Activated gamma-delta T cell treated with Interleukin-2 at 50 U/mL for 16 hours (primary cell): ENCODE data around the gene OR51B6.
"Not testable (repeated sequence)": the region's sequence is repeated elsewhere in the genome, so short reads cannot be mapped to it uniquely, and the experiment has no call there.

ENCODE experiments used
- DNase-seq: peaks from one replicate; pipeline ENCODE4 v3.0.0-alpha.2; 2020

OR51B6 gene

GRCh38 chr11:5351208-5351607 lies at the start of gene OR51B6:
TSS of gene OR51B6 (plus strand) at chr11:5351508. CDS start at chr11:5351508, 0 bp downstream.
- DNase-seq = no peak

DNA sequence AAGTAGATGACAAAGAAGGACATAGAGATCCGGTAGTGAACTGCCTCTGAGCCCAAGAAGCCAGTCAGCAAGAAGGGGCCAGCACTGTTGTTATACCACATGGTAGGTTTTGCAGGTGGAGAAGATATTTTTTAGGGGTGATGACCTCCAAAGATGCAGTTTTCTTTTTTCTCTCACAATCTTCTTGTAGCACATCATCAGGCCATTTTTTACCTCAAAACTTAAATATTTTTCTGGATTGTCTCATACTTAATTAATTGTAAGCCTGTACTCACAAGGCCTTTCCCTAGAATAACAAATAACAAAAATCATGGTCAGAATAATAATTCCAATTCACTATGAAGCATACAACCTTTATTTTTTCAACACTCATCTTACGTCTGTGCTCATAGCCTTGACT lies 49.5 kb upstream of the OR51B6 start, which contains the start of gene OR51B4:
TSS of gene OR51B4 (minus strand) at position 101 of the 400 bp plus-strand sequence. CDS start at position 101, 0 bp downstream.
- no peak for DNase-seq

GRCh38 chr11:5303626-5304025 lies 47.7 kb upstream of the OR51B6 start:
- DNase-seq = no peak

DNA sequence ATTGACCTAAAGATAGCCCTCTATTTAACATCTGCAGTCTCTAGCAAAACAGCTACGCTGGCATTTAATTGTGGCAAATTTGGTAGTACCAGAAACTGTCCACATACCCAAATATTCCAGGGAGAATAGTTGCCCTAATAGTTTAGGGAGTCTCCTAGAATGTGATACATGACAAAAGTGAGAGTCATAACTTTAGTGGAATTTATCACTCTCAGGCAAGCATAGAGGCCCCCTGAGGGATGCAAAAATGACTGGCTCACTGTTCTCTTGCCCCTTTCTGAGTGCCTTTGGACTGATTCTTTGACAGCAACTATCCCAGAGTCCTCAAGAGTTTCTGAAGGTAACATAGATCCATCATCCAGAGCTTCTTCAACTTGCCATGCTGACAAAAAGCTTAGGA lies 47.3 kb upstream of the OR51B6 start:
- DNase-seq = no peak

DNA sequence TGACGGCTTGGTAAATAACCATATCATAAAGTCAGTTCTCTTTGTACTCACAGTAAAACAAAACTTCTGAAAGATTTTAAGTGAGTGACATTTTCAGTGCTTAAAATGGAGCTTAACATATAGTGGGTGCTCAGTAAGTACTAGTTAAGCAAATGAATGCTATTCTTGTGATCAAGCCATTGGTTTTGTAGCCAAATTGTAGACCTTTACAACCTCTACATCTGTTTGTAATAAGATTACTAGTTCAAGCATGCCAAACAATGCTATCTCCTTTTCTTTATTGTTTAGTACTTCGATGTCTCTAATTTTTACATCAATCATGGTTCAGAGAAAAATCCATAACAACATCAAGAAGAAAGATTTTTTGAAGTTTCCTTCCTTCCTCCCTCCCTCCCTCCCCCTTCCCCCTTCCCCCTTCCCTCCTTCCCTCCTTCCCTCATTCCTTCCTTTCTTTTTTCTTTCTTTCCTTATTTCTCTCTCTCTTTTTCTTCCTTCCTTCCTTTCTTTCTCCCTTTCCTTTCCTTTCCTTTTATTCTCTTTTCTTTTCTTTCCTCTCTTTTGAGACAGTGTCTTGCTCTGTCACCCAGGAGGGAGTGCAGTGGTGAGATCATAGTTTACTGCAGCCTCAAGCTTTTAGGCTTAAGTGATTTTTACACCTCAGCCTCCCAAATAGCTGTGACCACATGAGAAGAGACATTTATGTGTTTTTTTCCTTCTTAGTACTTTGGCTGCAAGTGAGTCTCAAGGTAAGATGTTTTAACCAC lies 43.9 kb upstream of the OR51B6 start:
- no peak for DNase-seq

- no peak for DNase-seq
These were observed 40.9 kb upstream of the OR51B6 start for GRCh38 chr11:5310423-5310822.

- DNase-seq = not testable (repeated sequence)
These were observed 37.8 kb upstream of the OR51B6 start for GRCh38 chr11:5313326-5314023.

- no peak for DNase-seq
These were observed 34.0 kb upstream of the OR51B6 start for GRCh38 chr11:5317292-5317691.

- no peak for DNase-seq
These were observed 27.1 kb upstream of the OR51B6 start, which contains the start of gene OR51B2 for GRCh38 chr11:5324197-5324596. TSS of gene OR51B2 (minus strand) at chr11:5324297. CDS start at chr11:5324297, 0 bp downstream.

GRCh38 chr11:5335170-5335569 lies 16.1 kb upstream of the OR51B6 start:
- DNase-seq = no peak

GRCh38 chr11:5336331-5336730 lies 15.0 kb upstream of the OR51B6 start:
- no peak for DNase-seq

GRCh38 chr11:5337253-5337652 lies 14.1 kb upstream of the OR51B6 start:
- DNase-seq = not testable (repeated sequence)

DNA sequence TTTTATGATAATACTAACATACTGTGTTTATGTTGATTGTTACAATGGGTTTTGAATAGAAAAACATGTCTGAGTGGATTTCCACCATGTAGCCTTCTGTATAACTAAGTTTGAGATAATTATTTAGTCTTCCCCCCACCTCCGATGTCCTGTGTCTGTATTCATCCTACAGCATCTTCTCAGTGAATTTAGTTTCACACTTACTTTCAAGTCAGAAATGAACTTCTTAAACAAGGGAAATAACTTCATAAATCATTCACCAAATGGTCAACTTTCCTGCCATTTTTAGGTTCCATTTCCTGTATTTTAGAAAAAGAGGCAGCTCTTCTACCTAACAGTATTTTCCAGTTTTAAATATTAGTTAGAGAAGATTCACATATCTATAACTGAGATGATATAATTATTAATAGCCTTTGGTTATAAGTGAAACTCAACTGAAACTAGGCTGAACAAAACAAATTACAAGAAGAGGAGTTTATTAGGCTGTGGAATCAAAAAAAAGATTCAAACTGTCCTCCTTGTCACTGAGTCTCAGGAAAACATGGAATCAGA lies 11.5 kb upstream of the OR51B6 start:
- DNase-seq = no peak

DNA sequence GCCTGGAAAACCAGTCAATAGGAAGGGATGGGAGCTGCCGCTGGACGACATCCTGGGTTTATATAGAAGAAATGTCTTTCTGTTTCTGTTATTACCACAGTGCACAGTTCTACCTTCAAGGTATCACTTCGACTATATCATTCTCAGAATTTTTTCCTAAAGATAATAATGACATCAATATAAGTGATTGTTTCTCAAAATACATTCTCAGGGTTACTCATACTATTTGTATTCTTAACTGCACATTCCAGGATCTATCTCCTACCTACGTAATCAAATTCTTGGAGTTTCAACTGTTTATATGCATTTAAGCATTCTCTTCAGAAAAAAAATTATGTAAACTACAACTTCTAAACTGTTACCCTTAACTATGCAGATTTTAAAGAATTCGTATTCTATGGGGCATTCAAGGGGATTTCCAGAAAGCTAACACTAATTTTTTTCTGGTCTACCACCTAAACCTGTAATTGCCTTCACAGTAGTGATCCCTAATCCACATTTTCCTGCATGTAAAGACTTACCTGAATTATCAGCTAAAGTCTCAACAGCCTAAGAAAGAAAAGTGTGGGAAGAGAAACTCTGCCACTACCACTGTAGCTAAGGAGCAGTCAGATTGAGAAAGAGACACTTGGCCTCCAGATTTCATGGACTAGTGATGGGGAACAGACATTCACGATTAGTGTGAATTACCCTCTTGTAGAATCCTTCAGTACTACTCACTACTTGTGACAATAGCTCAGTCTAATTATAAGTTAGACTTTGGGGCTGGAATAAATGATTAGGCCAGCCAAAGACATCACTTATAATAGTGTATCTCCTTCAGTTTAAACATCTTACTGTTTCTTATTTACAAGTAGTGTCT lies 7.6 kb upstream of the OR51B6 start, which contains the start of gene OR51B5:
TSS of gene OR51B5 (minus strand) at position 51 of the 862 bp plus-strand sequence. CDS start at position 51, 0 bp downstream.
- no peak for DNase-seq

DNA sequence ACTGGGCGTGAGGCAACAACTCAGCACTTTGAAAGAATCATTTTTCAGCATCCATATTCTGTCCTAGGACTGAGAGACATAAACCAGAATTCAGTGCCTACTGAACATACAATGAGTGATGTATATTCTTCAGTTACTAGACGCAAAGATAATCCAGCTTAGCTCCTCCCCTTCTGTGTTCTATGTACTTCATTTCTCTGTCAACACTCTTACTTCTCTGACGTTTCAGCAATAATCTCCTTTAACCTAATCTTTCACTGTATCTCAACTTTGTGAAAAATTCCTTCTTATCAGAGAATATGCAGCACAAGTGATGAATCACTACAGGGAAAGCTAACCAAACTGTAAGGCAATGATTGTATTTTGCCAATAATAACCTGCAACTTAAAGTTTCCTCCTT lies 5.5 kb upstream of the OR51B6 start:
- no peak for DNase-seq

DNA sequence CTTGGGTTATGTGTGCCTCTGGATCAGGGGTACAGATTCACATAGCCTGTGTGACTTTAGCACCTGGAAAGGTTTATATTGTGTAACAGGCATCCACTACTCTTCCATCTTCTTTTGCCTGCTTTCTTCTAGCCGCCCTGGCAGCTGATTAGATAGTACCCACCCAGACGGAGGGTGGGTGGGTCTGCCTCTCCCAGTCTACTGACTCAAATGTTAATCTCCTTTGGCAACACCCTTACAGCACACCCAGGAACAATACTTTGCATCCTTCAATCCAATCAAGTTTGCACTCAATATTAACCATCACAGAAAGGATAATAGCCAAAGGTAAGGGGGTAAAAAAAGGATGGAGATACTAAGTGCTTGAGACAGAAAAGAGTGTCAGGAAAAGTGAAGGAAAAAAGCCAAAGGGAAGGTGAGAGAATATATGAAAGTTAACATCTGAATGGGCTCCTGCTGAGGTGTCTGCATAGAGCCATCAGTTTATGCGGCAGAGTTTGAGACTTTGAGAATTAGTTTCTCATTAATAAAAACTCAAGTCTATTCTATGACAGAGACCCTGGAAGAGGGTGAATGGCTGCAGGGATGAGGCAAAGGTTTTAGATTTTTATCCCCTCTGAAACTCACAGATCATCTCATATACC lies 2.6 kb upstream of the OR51B6 start:
- DNase-seq = no peak

DNA sequence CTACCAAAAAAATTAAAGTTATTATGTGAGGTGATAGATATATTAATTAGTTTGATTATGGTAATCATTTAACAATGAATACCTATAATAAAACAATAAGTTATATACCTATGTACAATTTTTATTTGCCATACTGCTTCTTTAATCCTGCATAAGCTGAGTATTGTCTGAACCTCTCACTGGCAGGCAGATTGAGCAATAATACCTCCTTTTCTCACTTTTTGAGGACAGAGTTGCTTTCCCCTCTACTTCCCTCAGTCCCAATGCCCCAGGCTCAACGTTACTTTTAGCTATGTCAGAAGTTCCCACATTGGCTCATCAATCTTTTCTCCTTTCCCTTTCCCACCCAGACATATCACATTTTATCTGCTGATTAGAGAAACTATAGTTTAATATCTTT lies 1.8 kb upstream of the OR51B6 start:
- no peak for DNase-seq

- DNase-seq = not testable (repeated sequence)
These were observed 4.7 kb downstream of the OR51B6 start for GRCh38 chr11:5356031-5356430.

- no peak for DNase-seq
These were observed 10.8 kb downstream of the OR51B6 start for GRCh38 chr11:5362017-5362625.

GRCh38 chr11:5363679-5364078 lies 12.4 kb downstream of the OR51B6 start:
- DNase-seq = no peak

DNA sequence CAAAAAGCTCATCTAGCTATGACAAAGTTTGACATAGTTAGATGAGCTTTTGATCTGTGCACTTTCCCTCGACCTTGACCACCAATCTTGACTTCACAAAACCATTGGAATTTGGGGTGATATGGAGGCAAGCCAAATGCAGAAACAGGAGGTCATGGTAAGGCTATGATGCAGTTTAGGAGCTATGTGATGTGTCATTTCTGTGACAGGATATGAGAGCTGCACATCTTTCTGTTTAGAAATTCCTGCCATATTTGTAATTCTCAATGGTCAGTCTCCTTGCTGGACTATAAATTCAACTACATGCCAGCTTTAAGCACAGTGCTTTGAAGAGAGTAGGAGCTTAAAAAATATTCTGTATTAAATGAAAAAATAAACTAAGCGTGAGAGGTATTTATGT lies 12.9 kb downstream of the OR51B6 start:
- no peak for DNase-seq

- DNase-seq = not testable (repeated sequence)
These were observed 15.1 kb downstream of the OR51B6 start for GRCh38 chr11:5366365-5366764.
